GM12878 (cell line): Measurements from ENCODE around the gene ABHD14A. TPM values are rescaled to one million over a fixed set of nuclear protein-coding genes. Genes with fewer than 3 reads are reported as not detected.
A peak's percentile ranks its signal among the peaks of the same experiment; 100 is the strongest.

ENCODE experiments used
- EZH2 ChIP-seq: IDR thresholded peaks from 2 replicates; pipeline ENCODE4 v1.6.1; 2012; ENCODE audit warnings: low read depth, mild to moderate bottlenecking, control low read depth, inconsistent platforms, low read length, borderline replicate concordance; ENCODE audit not compliant: control insufficient read depth
- IKZF2 ChIP-seq, 2 experiments: fragments of 450-650 bp; IDR thresholded peaks; 2 replicates each; pipeline ENCODE4 v1.6.1; 2017; ENCODE audit warnings: mild to moderate bottlenecking in 2 of 2, moderate library complexity in 2 of 2
- POLR2AphosphoS2 ChIP-seq: IDR thresholded peaks from 2 replicates; pipeline ENCODE4 v1.6.1; 2011; ENCODE audit warnings: low read depth, mild to moderate bottlenecking, low read length, improper control_type of control experiment, moderate library complexity
- RBBP5 ChIP-seq: fragments of 200-600 bp; sonication (generic); conservative IDR thresholded peaks from 2 replicates; pipeline ENCODE4 v1.6.1; 2016
- RCOR1 ChIP-seq: conservative IDR thresholded peaks from 2 replicates; pipeline ENCODE4 v1.6.1; 2012; ENCODE audit warnings: low read depth, low read length, improper control_type of control experiment
- SMC3 ChIP-seq: IDR thresholded peaks from 2 replicates; pipeline ENCODE4 v1.6.1; 2011; ENCODE audit warnings: low read length, improper control_type of control experiment, borderline replicate concordance
- SP1 ChIP-seq: IDR thresholded peaks from one replicate; pipeline ENCODE4 v1.6.1; 2011; ENCODE audit warnings: low read depth, low read length
- TBL1XR1 ChIP-seq: IDR thresholded peaks from 2 replicates; pipeline ENCODE4 v1.6.1; 2012; ENCODE audit warnings: low read depth, low read length, improper control_type of control experiment
- ZZZ3 ChIP-seq: IDR thresholded peaks from 2 replicates; pipeline ENCODE4 v1.6.1; 2011; ENCODE audit warnings: low read depth; ENCODE audit not compliant: control insufficient read depth, insufficient read length
- polyA plus RNA-seq, 11 experiments: library from polyadenylated mRNA; depleted of rRNA in 4 of 11; unstranded in 6 of 11; stranded (reverse) in 5 of 11; fragments of >200 nt; fragmentation: Nextera tagmentation in 4 of 11; fragmentation: Illumina TruSeq in 1 of 11; extraction: Ambion mirVana in 4 of 11; extraction: Trizol in 1 of 11; gene quantifications; 1 replicate in 1 of 11; 2 replicates in 10 of 11; pipeline versions ENCODE4 v1.2.1 to v1.2.3, GENCODE V29; 2011 to 2016; ENCODE audit warnings: inconsistent platforms in 2 of 11, missing spikeins in 2 of 11, low read depth in 1 of 11
- total RNA-seq, 4 experiments: library from RNA; depleted of rRNA in 3 of 4; stranded (reverse); fragments of >200 nt in 3 of 4; fragmentation: Illumina TruSeq in 1 of 4; extraction: Trizol in 1 of 4; gene quantifications; 2 replicates each; pipeline versions ENCODE4 v1.2.1 to v1.2.3, GENCODE V29; 2013 to 2021
- TF ChIP-seq, protein P1 (sequence below): IDR thresholded peaks from 2 replicates; pipeline ENCODE4 v1.6.1; 2012; ENCODE audit warnings: low read depth, low read length, improper control_type of control experiment
- TF ChIP-seq, protein P2 (sequence below): fragments of 450-650 bp; IDR thresholded peaks from 2 replicates; pipeline ENCODE4 v1.6.1; 2017; ENCODE audit warnings: mild to moderate bottlenecking, moderate library complexity
- TF ChIP-seq, protein P3 (sequence below): fragments of 450-650 bp; formaldehyde crosslinking; IDR thresholded peaks from 2 replicates; pipeline ENCODE4 v1.4.0; 2022; ENCODE audit warnings: mild to moderate bottlenecking, moderate library complexity
- TF ChIP-seq, protein P4 (sequence below): fragments of 450-650 bp; IDR thresholded peaks from 2 replicates; pipeline ENCODE4 v1.6.1; 2018; ENCODE audit warnings: borderline replicate concordance, mild to moderate bottlenecking; ENCODE audit not compliant: partially characterized antibody
- TF ChIP-seq, protein P5 (sequence below): fragments of 450-650 bp; IDR thresholded peaks from 2 replicates; pipeline ENCODE4 v1.6.1; 2017; ENCODE audit warnings: antibody characterized with exemption, mild to moderate bottlenecking, moderate library complexity

Gene ABHD14A
- total and polyA plus RNA-seq, 10 of the 15 experiments (the other 5 are each of a cell fraction or from before 2014, with no cell fraction given) = 1.2 to 27.0 (median 7.9) TPM

DNA sequence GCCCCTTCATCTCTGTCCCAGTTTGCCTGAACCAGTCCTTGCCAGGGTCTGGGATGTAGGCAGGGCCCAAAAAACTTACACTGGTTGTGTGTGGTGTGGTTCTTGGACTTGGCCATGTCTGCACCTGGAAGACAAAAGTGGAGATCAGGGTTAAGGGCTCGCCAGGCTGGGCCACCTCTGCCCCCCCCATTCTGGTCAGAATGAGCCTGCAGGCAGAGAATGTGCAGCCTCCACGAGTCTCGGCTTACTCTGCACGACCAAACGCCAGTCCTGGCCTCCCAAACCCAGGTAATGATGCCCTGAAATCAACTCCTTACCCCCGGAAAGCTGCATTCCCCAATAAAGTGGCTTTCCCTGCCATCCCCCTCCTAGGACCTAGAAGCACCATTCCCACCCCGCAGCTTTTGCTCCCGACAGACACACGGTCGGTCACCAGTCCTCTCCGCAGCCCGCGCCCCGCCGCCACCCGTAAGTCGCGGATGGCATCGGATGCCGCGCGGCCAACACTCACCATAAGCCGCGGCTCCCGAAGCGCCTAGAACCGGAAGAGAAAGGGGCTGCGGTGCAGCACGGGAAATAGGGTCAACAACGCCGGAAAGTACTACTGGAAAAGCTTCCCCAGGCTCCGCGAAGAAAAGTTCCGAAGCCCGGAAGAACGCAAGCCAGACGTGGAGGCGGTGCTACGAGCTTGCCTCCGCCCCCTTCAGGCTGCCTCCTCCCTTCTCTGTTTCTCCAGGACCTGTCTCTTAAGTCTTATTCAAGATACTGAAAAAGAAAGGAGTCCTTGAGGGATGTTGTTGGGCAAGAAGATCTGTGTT lies 20.7 kb downstream of the ABHD14A start, which contains the start of gene RPL29 (continued):
- TF ChIP-seq, protein P1, sequence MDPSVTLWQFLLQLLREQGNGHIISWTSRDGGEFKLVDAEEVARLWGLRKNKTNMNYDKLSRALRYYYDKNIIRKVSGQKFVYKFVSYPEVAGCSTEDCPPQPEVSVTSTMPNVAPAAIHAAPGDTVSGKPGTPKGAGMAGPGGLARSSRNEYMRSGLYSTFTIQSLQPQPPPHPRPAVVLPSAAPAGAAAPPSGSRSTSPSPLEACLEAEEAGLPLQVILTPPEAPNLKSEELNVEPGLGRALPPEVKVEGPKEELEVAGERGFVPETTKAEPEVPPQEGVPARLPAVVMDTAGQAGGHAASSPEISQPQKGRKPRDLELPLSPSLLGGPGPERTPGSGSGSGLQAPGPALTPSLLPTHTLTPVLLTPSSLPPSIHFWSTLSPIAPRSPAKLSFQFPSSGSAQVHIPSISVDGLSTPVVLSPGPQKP = peak; percentile 97
- no peak for TF ChIP-seq EZH2
- peak; percentile 64 for TF ChIP-seq ZZZ3
- peak; percentile 24 to 30; a peak in 1 of 4 replicates for TF ChIP-seq IKZF2 (IDR thresholded peaks at IDR 0.05)
- TF ChIP-seq, protein P2, sequence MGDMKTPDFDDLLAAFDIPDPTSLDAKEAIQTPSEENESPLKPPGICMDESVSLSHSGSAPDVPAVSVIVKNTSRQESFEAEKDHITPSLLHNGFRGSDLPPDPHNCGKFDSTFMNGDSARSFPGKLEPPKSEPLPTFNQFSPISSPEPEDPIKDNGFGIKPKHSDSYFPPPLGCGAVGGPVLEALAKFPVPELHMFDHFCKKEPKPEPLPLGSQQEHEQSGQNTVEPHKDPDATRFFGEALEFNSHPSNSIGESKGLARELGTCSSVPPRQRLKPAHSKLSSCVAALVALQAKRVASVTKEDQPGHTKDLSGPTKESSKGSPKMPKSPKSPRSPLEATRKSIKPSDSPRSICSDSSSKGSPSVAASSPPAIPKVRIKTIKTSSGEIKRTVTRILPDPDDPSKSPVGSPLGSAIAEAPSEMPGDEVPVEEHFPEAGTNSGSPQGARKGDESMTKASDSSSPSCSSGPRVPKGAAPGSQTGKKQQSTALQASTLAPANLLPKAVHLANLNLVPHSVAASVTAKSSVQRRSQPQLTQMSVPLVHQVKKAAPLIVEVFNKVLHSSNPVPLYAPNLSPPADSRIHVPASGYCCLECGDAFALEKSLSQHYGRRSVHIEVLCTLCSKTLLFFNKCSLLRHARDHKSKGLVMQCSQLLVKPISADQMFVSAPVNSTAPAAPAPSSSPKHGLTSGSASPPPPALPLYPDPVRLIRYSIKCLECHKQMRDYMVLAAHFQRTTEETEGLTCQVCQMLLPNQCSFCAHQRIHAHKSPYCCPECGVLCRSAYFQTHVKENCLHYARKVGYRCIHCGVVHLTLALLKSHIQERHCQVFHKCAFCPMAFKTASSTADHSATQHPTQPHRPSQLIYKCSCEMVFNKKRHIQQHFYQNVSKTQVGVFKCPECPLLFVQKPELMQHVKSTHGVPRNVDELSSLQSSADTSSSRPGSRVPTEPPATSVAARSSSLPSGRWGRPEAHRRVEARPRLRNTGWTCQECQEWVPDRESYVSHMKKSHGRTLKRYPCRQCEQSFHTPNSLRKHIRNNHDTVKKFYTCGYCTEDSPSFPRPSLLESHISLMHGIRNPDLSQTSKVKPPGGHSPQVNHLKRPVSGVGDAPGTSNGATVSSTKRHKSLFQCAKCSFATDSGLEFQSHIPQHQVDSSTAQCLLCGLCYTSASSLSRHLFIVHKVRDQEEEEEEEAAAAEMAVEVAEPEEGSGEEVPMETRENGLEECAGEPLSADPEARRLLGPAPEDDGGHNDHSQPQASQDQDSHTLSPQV = no peak
- no peak for TF ChIP-seq SMC3
- TF ChIP-seq TBL1XR1 = peak; percentile 91
- TF ChIP-seq, protein P3, sequence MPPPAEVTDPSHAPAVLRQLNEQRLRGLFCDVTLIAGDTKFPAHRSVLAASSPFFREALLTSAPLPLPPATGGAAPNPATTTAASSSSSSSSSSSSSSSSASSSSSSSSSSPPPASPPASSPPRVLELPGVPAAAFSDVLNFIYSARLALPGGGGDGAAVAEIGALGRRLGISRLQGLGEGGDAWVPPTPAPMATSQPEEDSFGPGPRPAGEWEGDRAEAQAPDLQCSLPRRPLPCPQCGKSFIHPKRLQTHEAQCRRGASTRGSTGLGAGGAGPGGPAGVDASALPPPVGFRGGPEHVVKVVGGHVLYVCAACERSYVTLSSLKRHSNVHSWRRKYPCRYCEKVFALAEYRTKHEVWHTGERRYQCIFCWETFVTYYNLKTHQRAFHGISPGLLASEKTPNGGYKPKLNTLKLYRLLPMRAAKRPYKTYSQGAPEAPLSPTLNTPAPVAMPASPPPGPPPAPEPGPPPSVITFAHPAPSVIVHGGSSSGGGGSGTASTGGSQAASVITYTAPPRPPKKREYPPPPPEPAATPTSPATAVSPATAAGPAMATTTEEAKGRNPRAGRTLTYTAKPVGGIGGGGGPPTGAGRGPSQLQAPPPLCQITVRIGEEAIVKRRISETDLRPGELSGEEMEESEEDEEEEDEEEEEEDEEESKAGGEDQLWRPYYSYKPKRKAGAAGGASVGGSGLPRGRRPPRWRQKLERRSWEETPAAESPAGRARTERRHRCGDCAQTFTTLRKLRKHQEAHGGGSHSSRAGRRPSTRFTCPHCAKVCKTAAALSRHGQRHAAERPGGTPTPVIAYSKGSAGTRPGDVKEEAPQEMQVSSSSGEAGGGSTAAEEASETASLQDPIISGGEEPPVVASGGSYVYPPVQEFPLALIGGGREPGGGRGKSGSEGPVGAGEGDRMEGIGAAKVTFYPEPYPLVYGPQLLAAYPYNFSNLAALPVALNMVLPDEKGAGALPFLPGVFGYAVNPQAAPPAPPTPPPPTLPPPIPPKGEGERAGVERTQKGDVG (CRISPR knock-in tag) = no peak
- TF ChIP-seq, protein P4, sequence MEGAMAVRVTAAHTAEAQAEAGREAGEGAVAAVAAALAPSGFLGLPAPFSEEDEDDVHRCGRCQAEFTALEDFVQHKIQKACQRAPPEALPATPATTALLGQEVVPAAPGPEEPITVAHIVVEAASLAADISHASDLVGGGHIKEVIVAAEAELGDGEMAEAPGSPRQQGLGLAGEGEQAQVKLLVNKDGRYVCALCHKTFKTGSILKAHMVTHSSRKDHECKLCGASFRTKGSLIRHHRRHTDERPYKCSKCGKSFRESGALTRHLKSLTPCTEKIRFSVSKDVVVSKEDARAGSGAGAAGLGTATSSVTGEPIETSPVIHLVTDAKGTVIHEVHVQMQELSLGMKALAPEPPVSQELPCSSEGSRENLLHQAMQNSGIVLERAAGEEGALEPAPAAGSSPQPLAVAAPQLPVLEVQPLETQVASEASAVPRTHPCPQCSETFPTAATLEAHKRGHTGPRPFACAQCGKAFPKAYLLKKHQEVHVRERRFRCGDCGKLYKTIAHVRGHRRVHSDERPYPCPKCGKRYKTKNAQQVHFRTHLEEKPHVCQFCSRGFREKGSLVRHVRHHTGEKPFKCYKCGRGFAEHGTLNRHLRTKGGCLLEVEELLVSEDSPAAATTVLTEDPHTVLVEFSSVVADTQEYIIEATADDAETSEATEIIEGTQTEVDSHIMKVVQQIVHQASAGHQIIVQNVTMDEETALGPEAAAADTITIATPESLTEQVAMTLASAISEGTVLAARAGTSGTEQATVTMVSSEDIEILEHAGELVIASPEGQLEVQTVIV = peak; percentile 59
- peak; percentile 99 for TF ChIP-seq RBBP5
- TF ChIP-seq POLR2AphosphoS2 = peak; percentile 98
- TF ChIP-seq RCOR1 = no peak
- peak; percentile 49 for TF ChIP-seq SP1
- TF ChIP-seq, protein P5, sequence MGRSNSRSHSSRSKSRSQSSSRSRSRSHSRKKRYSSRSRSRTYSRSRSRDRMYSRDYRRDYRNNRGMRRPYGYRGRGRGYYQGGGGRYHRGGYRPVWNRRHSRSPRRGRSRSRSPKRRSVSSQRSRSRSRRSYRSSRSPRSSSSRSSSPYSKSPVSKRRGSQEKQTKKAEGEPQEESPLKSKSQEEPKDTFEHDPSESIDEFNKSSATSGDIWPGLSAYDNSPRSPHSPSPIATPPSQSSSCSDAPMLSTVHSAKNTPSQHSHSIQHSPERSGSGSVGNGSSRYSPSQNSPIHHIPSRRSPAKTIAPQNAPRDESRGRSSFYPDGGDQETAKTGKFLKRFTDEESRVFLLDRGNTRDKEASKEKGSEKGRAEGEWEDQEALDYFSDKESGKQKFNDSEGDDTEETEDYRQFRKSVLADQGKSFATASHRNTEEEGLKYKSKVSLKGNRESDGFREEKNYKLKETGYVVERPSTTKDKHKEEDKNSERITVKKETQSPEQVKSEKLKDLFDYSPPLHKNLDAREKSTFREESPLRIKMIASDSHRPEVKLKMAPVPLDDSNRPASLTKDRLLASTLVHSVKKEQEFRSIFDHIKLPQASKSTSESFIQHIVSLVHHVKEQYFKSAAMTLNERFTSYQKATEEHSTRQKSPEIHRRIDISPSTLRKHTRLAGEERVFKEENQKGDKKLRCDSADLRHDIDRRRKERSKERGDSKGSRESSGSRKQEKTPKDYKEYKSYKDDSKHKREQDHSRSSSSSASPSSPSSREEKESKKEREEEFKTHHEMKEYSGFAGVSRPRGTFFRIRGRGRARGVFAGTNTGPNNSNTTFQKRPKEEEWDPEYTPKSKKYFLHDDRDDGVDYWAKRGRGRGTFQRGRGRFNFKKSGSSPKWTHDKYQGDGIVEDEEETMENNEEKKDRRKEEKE = no peak
